C4-2B (cell line): ENCODE measurements around the gene MRNIP.

Experiments used
- H3K27ac ChIP-seq: fragments of 450-650 bp; 2 replicates; pipeline ENCODE4 v1.5.1; 2017
- ZFX ChIP-seq: fragments of 450-650 bp; IDR thresholded peaks from 2 replicates; pipeline ENCODE4 v1.6.1; 2017
- TF ChIP-seq, protein P1 (sequence below): fragments of 450-650 bp; conservative IDR thresholded peaks from 2 replicates; pipeline ENCODE4 v1.5.1; 2017; ENCODE audit warnings: mild to moderate bottlenecking

Gene MRNIP

DNA sequence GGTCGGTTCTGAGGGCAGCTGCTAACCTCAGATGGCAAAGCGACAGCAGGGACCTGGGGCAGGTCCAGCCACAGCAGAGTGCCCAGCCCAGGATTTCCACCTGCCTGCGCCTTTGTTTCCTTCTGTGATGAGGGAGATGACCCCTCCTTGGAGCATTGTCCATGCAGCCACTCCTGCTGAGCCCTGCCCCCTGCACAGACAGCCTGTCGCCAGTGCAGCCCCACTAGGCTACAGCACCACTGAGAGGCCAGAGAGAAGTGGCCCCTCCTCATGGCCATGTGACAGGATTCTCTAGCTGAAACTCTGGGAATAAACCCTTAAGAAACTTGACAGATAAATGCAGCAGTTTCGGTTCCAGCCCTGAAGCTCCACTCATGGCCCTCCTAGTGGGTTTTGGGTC lies 10.5 kb upstream of the MRNIP start:
- TF ChIP-seq ZFX: no peak
- TF ChIP-seq, protein P1, sequence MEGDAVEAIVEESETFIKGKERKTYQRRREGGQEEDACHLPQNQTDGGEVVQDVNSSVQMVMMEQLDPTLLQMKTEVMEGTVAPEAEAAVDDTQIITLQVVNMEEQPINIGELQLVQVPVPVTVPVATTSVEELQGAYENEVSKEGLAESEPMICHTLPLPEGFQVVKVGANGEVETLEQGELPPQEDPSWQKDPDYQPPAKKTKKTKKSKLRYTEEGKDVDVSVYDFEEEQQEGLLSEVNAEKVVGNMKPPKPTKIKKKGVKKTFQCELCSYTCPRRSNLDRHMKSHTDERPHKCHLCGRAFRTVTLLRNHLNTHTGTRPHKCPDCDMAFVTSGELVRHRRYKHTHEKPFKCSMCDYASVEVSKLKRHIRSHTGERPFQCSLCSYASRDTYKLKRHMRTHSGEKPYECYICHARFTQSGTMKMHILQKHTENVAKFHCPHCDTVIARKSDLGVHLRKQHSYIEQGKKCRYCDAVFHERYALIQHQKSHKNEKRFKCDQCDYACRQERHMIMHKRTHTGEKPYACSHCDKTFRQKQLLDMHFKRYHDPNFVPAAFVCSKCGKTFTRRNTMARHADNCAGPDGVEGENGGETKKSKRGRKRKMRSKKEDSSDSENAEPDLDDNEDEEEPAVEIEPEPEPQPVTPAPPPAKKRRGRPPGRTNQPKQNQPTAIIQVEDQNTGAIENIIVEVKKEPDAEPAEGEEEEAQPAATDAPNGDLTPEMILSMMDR: no peak
- no peak overlapping the region for H3K27ac ChIP-seq

DNA sequence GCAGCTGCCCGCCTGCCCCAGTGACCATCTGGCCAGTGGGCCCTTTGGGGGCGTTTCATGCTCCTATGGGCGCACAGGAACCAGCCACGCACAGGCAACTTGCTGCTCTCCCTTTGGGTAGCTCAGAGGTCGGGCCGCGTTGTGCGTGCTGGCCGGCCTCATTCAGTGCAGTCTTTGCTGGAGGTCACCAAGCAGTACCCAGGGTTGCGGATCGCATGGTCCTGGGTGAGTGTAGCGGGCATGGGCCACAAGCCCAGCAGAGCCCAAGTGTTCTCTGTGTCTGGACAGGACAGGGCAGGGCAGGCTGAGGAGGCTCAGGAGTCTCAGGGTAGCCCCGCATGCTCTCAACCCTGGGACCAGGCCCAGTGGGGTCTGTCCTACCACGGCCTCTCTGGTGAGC lies 9.9 kb upstream of the MRNIP start:
- TF ChIP-seq, protein P1: no peak
- no peak for TF ChIP-seq ZFX
- H3K27ac ChIP-seq: no peak overlapping the region

DNA sequence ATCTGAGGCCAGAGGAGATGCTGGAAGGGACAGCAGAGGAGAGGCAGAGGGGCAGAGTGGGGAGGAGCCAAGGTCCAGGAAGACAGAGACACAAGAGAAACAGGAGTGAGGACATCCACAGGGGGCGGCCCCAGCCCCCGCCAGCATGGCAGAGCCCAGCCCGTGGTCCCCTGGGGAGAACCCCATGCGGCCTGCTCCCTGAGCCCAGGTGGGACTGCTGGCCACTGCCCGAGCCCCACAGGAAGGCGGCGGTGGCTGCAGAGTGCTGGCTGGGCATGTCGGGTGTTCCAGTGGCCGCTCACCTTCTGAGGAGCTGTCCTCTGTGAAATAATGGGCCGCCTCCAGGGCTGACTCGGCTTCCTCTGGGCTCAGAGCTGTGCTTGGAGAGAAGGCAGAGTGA lies 8.9 kb upstream of the MRNIP start:
- TF ChIP-seq, protein P1: no peak
- no peak for TF ChIP-seq ZFX
- H3K27ac ChIP-seq: no peak overlapping the region

DNA sequence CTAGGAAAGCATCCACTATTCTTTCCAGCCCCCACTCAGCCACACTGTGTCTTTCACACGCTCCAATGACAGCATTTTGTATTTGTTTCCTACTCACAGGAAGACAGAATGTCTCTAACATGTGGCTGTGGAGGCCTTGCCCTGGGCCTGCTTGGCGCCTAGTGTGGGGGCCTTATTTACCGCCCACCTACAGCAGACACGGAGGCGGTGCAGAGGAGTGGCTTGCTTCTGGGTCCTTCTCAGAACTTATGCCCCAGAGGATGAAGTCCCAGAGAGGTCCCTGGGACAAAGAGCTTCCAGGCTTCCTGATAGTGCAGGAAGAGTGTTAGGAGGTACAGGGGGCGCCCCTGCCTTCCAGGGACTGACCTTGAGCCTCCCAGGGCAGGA lies 8.5 kb upstream of the MRNIP start:
- no peak overlapping the region for H3K27ac ChIP-seq
- TF ChIP-seq, protein P1: no peak

DNA sequence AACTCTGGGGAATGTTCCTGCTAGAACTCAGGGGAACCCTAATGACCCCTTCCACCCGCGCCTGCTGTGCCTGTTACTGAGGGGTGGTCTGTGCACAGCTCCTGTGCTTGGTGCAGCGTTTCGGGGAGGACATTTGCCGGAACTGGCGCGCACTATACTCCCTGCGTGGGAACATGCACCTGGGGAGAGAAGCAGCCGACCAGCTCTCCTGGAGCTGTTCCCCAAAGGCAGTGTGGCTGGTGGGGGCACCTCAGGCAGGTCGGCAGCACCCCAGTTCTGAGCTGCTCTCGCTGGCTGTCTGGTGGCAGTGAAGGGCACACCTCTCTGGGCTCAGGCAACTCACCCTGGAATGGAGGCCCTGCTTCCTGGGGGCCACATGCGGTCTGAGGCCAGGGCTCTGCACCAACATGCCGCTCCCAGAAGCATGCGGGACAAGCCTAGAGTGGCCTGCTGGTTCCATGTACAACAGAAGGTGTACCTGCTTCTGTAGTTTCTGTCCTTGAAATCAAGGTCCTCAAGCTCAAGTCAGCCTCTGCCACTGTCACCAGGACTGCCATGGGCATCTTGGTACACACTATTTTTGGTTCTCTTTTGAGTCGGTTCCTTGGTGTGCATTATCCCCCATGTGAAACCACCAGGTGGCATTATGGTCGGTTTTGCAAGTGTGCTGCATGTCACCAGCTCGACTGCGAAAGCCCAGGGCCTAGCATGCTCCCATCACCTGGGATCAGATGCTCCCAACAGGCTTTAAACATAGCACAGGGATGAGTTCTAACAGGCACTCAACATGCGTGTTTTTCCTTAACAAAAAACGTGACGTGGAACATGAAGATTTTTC lies 7.8 kb upstream of the MRNIP start:
- no peak for TF ChIP-seq ZFX
- TF ChIP-seq, protein P1: no peak
- H3K27ac ChIP-seq: no peak overlapping the region

DNA sequence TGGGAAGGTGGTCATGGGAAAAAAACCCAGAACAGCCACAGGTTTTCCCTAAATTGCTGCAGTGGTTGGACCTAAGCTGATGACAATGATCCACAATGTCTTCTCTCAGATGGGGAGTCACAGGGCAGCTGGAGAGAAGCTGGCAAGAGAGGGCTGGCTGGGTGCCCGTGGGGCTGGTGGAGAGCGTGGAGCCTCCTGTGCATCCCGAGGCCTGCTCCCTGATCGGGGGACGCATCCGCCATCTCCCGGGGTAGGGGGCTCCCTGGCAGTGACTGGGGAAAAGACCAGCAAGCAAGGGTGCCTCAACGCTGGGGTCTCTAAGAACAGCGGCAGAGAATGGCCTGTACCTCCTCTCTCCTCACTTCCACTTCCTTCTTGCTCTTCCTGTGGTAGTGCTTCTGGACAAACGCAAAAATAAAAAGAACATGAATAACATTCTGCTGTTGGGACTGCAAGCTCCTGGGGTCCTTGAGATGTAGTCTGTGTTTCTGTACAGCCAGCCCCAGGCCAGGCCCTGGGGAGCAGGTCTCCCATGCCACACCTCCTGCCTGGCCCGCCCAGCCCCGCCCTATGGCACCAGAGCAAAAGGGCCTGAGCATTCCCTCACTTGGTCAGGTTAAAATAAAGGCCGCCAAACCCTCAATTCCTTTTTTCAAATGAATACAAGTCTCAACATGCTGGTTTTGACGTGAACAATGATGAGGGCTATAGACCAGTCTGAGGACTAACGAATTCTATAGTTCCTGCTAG lies 7.0 kb upstream of the MRNIP start:
- TF ChIP-seq ZFX: no peak
- TF ChIP-seq, protein P1: no peak

DNA sequence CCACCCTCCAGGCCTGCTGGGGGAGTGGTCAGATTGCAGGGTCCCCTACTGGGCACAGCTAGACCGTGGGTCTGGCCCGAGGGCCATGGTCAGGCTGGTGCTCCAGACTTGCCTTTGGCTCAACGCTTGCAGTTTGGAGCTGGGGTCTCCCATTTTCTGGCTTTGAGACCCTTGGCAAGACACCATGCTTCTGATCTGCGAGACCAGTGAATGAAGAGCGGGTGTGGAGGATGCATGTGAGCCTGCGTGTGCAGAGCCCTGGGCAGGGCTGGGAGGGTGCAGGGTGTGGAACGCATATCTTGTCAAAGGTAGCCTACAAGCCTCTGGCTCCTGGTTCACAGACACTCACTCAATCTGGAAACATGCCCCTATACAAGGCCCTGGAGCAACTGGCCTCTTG lies 6.1 kb upstream of the MRNIP start:
- no peak overlapping the region for H3K27ac ChIP-seq
- TF ChIP-seq, protein P1: no peak
- TF ChIP-seq ZFX: no peak

More for the DNA sequence above, 7.0 kb upstream of the MRNIP start:
- H3K27ac ChIP-seq: no peak overlapping the region
